HTR-8/SVneo (cell line): ENCODE results near the gene CAMK1G.

ENCODE experiments used
- DNase-seq: peaks from one replicate; pipeline ENCODE4 v3.0.0; 2011; ENCODE audit warnings: low spot score, mixed read lengths; ENCODE audit not compliant: insufficient read length
- FAIRE-seq: peaks from 2 replicates; lab custom pipeline; 2011; peaks lifted over from hg19 to GRCh38; lab: Jason Lieb, UNC

Gene CAMK1G

DNA sequence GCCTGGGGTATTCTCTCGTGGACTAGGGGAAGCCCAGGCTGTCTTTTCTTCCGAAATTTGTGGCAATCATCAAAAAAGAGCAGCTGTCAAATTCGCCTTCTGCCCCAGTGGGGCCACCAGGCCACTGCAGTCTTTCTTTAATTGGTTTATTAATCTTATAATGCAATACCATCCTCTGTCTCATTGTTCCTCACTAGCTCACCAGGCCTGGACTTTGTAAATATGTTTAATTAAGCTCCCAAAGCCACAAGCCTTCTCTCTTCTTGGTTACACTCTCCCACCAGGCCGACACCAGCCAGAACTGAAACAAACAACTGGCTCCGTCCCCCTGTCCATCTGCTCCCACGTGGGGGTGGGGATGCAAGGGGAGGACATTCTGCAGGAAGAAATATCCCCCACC is 22.0 kb upstream of the CAMK1G start:
- FAIRE-seq (no peak), DNase-seq (no peak)

DNA sequence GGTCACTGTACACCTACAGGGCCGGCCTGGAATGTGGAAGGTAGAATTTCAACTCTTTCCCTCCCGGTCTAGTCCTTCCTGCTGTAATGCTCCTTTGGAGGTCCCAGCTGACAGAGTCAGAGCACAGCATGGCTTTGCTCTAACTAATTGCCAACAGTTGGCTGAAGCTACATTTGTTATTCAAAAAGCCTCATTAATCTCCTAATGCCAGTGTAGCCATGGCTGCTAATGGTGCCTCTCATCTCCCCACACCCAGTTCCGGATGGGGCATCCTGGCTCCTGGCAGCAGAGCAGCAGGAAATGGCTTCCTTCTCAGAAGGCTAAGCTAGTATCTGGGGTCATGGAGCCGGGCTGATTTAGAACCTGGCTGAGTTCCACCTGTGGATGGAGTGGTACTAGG is 18.7 kb upstream of the CAMK1G start:
- FAIRE-seq (no peak), DNase-seq (no peak)

DNA sequence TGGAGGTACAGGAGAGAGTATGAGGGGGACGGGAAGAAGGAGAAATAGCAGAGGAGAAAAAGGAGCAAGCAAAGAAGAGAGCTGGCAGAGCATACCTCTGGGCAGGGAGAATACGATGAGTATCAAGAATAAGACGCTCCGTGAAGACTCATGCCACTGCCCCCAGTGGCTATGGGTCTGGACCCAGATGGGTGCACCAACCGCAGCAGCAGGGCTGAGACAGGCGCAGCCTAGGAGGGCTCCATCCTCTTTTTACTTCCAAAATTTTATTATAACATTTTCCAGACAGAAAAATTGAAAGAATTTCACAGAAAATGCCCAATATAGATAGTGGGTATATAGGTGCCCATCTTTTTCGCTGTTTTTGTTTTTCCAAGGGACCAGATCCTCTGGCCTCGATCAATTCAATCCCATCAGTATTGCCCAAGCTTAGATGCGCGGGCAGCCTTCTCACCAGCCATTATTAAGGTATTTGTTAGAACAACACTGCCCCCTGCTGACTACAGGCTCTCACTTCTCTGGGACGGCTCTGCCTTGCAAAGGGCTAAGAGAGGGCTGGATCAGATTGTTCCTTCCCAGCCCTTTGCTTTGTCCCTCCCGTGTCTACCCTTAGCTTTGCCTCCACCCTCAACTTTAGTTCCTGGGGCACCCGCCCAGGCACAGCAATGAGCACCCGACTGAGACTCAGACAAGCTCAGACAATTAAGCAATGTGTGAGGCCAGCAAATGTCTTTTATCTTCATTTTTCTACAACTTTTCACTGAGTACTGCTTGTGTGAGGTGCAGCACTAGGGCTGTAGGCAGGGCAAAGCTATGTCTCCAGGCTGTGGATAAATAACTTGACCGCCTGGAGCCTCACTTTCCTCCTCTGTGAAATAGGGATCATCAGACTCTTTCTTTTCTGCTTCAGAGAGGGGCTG is 17.5 kb upstream of the CAMK1G start:
- DNase-seq (peak; percentile 78), FAIRE-seq (no peak)

DNA sequence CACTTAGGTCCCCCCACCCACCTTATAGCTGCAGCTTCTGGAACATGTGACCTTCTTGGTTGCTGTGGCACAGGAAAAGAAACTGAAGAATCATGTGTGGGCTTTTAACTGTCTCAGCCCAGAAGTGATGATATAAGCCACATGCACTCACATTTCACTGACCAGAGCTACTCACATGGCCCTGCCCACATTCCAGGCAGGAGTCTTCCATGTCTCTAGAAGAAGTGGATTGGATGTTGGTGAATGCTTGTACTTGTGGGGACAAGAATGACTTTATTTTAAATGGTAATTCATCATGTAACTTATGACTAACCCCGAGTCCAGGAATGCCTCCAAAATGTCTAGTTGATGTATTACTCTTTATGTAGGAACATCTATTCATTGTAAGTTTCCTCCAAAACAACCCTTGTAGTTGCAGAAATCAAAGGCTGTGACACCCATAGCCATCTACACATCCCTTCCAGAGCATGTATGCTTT is 15.8 kb upstream of the CAMK1G start:
- FAIRE-seq (no peak), DNase-seq (peak; percentile 54)

DNA sequence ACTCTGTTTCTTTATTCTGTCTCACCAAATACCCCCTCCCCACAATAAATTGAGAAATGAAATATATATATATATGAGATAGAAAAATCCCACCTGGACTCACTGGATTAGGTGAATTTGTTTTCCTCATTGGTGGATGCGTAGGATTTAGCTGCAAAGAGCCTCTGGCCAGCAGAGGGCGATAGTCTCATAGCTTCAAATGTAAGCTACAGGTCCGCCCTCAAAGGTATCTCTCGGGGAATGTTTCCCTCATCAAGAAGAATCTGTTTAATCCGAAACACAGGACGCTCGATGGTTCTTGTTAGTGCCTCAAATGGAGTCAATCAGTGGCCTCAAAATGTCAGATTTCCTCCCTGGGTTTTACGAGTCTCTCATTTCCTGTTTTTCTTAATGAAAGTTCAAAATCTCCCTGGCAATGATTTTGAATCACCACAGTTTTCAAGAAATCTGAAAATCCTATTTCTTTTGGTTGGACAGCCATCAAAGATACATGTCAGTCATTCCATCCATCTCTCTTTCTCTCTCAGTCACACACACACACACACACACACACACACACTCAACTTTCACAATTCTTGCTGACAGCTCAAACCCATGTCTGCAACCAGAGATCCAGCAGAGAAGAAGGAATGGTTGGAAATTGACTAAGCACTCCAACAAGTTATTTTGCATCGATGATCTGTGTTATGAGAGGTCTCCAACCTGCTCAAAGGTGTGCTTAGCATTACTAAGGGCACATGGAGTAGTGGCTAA is 13.9 kb upstream of the CAMK1G start:
- DNase-seq, result peak; percentile 63
- FAIRE-seq, result no peak

DNA sequence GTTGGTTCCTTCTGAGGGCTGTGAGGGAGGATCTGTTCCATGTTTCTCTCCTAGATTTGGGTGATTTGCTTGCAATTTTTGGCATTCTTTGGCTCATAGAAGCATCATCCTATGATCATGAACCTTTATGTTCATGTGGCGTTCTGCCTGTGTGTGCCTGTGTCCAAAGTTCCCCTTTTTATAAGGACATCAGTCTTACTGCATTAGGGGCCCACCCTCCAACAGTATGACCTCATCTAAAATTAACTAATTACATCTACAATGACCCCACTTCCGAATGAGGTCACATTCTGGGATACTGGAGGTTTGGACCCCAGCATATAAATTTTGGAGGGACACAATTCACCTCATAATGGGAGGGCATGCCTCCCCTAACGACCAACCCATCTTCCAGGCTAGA is 12.8 kb upstream of the CAMK1G start:
- no peak for FAIRE-seq
- no peak for DNase-seq

DNA sequence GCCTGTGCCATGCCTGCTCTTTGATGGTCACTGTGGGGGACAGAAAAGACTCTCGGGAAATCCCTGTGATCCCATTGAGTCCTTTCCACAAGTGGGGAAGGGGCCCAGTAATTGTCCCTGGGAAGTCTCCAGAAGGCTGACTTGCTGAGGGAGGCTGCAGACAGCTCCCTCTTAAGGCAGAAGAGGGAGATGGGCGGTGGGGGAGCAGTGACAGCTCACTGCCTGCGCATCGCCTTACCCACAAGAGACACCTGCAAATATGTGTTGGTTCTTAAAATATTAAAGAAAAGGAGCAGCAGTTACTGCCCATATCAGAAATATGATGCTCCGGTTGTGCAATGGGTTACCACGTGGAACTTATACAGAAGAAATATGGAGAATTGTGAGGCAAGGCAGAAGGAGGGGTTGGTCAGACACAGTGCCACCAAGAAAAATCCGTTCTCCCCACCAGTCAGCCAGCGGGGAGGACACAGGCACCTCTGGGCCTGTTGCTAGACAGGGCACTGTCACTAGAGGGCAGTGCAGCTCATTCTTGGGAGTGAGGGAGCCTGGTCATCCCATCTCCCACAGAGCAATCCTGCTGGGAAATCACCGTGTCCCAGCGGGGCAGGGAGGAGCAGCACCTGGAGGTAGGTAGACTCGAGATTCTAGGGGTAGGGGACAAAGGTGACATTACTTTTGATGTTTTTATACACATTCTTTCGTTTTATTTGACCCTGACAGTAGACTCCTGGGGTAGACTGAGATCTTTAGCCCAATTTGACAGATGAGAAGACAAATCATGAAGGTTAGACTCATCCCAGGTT is 6.9 kb upstream of the CAMK1G start:
- FAIRE-seq, result peak; percentile 93
- DNase-seq, result peak; percentile 86

DNA sequence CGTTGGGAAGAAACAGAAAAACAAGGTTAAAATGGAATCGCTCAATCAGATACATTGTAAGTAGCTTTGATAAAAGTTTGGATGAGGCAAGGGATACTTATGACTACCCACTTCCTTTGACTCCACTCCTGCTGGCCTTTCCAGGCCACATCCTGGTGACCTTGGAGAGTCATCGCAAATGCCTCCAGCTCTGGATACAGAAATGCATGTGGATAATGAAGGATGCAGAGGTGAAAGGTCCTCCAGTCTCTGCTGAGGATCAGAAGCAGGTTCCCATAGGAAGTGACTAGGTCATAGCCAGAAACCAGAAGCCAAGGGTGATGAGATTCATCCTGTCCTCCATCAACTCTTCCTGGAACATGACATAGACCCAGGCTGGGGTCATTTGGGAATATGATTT is 6.2 kb upstream of the CAMK1G start:
- DNase-seq (no peak), FAIRE-seq (no peak)

DNA sequence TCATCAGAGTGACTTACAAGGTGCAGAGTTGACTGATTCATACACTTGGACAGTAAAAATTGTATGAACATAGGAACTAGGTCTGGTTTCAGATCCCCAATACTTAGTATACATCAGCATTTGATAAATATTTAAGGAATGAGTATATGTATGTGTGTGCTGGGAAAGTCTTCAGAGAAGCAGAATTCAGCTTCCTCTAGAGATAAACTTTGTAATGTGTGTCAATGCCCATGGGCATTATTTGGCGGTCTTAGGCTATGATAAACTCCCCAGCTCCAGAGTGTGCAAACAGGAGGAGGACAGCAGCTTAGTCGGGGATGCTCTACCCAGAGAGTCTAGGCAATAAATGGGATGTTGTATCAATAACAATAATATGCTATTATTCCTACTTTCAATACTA is 2.9 kb upstream of the CAMK1G start:
- DNase-seq (no peak), FAIRE-seq (no peak)

DNA sequence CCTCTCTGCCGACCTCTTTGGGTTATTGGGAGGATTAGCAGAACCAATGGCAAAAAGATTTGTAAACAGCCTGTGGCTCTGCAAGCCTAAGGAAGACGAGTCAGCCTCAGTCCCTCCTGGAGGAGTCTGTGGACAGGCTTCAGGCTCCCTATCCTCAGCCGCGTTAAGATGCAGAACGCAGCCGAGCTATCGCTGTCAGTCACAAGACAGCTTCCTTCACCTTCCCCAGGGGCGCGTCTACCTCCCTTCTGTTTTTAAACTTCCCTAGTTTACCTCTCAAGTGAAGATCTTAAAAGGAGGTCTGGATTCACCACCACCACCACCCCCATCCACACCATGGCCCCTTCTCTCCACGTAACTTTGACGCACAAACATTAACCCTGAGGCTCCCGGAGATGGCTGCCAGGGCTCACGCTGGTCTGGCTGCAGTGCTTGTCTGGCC is 738 bp downstream of the CAMK1G start:
- FAIRE-seq (no peak), DNase-seq (no peak)

DNA sequence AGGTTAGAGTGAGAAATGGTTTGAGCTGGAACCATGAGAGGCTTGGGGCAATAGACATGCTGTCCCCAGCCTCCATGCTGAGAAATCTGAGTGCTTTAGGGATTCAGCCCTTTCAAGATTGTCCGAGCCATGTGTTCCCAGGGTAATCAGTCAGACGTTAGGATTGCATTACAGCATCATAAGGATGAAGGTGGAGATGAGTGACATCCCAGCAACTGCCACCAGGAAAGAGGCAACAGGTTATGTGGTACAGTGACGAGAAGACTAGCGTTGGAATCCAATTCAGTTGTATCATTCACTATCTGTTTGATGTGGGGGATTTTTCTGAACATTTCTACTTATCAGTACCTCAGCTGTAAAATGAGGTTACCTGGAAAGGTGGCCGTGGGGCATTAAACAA is 1.7 kb downstream of the CAMK1G start:
- DNase-seq, result no peak
- no peak for FAIRE-seq

DNA sequence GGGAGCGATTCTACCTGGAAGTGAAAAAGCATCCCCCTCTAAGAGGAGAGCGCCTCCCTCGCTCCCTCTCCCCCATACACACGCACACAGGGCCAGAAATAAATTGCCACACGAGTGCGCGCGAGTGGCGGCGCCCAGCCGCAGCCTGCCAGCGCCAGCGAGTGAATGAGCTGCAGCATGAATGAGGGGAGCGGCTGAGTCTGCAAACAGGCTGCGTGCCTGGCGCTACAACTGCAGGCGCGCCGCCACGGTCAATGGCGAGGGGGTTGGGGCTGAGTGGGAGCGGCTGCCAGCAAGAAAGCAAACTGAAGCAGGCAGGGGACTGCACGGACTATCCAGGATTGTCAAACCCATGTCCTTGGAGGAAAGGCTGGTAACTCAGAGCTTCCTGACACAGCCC is 2.2 kb downstream of the CAMK1G start:
- no peak for FAIRE-seq
- DNase-seq, result no peak

DNA sequence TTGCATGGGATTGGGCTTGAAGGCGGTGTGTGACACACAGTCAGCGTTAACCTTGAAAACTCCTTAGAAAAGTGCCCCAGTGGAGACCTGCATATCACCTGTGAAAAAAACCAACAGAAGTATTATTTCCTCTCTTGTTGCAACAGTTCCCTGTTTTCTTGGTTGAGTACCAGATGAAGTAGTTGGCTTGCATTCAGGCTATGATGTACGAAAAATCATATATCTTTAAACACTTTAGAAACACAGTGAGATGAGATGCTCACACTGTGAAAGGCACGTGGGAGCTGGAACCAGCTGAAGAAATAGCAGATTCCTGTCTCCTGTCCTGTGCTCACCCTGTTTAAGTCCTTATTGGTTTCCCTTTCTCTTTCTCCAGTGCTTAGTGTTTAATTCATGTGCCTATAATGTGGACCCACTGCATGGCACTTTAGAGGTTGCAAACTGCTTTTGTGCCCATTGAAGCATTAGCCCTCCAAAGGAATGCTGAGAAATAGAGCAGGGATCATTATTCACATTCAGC is 2.8 kb downstream of the CAMK1G start:
- DNase-seq (no peak), FAIRE-seq (no peak)

DNA sequence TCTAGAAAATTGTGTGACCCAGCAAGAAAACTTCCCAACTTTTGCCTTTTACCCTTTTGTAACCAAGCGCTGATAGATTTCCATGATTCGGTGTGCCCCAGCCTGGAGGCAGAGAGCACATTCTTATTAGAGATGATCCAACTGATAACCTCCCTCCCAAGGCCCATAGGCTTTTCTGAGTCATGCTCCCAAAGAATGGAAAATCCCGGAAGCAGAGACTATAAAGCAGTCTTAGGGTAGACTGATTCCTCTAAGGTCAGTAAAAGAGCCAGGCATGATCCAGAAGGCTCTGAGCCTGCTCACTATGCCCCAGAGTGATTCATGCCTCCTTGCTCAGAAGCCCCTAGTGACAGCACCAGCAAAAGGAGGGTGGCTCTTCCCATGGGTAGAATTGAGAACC is 4.3 kb downstream of the CAMK1G start:
- no peak for FAIRE-seq
- DNase-seq, result peak; percentile 51

DNA sequence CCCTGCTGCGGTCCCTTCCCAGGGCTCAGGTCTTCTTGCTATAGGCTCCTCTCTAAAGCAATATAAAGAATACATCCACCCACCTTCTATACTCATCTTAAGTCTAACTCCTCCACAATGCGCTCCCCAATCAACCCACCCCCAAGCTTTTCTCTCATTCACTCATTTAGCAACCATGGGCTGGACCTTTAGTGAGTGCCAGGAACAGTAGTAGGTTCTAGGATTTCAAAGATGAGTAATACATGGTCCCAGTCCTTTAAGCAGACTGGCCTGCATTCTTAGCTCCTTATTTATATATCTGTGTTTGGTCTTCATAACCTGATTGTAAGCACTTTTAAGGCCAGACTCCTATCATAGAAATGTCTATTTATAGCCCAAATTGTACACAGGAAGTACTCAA is 5.9 kb downstream of the CAMK1G start:
- no peak for DNase-seq
- no peak for FAIRE-seq

DNA sequence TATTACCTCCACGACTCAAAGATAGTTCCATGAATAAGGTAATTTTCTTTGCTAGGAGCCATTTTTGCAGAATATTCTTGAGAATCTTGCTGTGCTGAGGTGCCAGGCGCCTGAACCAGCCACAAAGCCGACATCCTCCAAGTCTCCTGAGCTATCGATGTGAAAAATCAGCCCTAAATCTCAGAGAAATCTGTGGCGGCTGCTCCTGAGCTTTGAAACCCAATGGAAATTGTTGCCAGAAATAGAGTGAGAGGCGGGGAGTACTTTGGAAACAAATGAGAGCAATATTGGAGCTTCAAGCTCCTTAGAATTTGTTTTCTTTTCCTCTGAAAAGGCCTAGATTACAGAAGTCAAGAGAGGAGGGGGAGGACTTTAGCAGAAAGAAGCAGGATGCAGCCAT is 6.3 kb downstream of the CAMK1G start:
- no peak for DNase-seq
- FAIRE-seq, result no peak

DNA sequence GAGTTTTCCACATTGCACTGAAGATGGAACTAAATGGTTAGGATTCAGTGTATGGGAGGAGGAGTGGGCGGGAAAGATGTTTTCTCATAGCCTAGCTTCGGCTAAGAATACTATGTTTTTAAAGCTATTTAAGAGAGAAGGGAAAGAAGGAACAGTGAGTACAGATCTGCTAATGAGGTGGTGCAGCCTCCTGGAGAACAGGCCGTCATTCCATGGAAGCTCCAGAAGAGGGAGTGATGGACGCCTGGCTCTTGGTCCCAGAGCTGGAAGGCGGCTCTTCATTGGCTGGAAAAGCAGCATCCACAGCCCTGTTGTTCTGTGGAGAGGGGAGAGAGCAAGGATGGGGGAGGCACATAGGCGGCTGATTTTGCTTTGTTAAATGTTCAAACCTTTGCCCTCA is 6.9 kb downstream of the CAMK1G start:
- DNase-seq (no peak), FAIRE-seq (no peak)

DNA sequence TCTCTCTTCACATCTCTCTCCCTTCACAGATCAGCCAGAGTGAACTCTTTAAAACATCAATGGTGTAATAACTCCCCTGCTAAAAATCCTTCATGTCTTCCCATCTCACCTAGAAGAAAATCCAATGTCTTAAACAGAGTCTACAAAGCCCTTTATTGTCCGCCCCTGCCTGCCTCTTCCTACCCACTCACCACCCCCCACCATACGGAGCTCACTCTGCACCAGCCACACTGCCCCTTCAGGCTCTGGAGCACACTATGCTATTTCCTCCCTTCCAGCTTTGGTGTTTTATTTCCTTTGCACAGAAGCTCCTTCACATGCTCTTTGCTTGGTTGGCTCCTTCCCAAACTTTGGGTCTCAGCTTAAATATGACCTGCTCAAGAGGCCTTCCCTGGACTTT is 10.2 kb downstream of the CAMK1G start:
- DNase-seq (no peak), FAIRE-seq (no peak)

DNA sequence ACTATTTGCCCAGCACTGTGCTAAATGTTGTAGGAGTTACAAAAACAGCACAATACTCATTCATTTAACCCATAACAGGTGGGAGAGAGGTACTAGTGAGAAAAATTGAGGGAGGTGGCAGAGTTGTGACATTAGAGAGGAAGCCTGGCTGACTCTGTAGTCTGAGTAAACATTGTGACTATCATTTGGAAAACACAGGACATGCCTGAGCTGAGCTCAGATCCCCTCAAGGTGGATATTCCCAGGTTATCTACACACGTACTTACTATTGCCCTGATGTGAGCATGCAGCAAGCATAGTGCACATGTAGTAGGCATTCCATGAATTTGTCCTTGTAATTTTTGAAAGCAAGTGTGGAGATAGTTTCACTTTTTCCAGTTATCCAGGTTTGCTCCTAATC is 10.9 kb downstream of the CAMK1G start:
- DNase-seq (no peak), FAIRE-seq (no peak)

DNA sequence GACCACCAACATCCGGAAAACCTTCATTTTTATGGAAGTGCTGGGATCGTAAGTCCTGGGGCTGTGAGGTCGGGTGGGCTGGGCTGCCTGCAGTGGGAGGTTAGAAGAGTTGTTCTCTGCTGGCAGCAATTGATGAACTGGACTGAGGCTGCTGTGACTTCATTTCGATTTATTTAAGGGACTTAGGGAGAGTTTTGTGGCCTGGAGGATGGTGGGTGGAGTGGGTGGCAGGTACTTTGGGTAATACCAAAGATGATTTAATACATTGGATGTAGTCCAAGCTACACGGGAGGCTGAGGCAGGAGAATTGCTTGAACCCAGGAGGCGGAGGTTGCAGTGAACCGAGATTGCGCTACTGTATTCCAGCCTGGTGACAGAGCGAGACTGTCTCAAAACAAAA is 11.5 kb downstream of the CAMK1G start:
- FAIRE-seq (no peak), DNase-seq (no peak)
